Activated naive CD4-positive, alpha-beta T cell treated with anti-CD3 and anti-CD28 coated beads, Interleukin-2, amount 50 U/mL, for 16 hours (primary cell): ENCODE data around the gene TNRC6B.
"Not testable (repeated sequence)": the region's sequence is repeated elsewhere in the genome, so short reads cannot be mapped to it uniquely, and the experiment has no call there.

Experiments used
- DNase-seq: peaks from one replicate; pipeline ENCODE4 v3.0.0-alpha.2; 2020

The TNRC6B gene

DNA sequence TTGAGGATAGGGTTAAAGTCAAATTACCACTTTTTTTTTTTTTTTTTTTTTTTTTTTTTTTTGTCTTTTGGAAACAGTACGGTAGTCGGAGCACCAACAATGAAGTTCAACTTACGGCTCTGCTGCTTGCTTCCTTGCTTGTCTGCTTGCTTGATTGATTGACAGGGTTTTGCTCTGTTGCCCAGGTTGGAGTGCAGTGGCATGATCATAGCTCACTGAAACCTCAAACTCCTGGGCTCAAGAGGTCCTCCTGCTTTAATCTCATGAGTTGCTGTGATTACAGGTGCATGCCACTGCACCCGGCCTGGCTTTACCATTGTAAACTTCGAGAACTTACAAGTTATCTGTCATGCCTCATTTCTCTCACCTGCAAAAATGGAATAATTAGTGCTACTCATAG, 198.4 kb downstream of the TNRC6B start:
- DNase-seq: no peak

DNA sequence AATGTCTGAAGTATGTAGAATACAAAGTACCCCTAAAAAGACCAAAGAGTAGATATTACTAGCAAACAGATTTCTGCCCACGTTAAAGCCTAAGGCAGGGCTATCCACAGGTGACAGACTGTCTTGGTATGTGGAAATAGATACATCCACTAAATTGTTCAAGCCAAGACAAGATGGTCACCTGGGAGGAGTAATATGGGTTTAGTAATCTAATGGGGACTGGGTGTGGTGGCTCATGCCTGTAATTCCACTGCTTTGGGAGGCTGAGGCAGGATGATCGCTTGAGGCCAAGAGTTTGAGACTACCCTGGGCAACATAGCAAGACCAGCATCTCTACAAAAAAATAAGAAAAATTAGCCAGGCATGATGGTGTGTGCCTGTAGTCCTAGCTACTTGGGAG, 200.2 kb downstream of the TNRC6B start:
- no peak for DNase-seq

- DNase-seq: not testable (repeated sequence)
These were observed 200.7 kb downstream of the TNRC6B start for GRCh38 chr22:40378448-40378847.

GRCh38 chr22:40381461-40381860, 203.7 kb downstream of the TNRC6B start:
- no peak for DNase-seq

- no peak for DNase-seq
These were observed 206.2 kb downstream of the TNRC6B start for GRCh38 chr22:40383905-40384304.

DNA sequence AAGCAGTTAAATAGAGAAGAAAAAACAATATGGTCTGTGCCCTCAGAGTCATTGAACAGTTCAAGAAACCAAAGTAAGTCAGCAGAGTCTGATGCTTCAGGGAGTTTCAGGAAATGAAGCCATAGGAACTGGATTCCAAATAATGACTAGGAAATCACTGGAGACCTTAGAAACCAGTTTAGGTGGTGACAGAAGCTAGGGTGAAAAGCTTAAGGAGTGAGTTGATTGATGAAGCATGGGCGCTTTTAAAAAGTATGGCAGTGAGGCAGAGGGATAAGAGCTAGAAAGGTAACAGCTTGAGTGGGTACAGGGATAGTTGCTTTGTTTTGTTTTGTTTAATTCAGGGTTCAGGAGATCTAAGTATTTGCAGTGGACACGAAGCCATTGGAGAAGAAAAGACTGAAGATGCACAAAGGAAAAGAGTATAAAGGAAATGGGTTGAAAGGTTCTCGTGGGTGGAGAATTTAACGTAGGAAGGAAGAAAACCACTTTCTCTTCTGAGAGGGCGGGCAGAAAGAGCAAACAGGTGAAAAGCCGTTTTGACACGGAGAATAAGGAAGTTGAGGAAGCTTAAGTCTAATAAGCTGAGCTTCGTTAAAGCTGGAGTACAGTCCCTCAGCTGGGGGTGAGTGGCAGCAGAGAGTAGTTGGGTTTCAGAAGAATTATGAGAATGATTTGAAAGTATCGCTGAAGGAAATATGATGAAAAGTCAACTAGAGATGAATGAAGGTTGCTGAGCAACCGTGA, 207.5 kb downstream of the TNRC6B start:
- no peak for DNase-seq
